Sigmoid colon (tissue), 3 donors: ENCODE data around the gene PDYN.

Experiments
- POLR2A ChIP-seq, 2 donors: fragments of 450-650 bp; IDR thresholded peaks; one replicate each; pipeline ENCODE4 v1.6.1; 2016; ENCODE audit warnings: antibody characterized with exemption in 2 of 2, mild to moderate bottlenecking in 2 of 2, moderate library complexity in 2 of 2
- TF ChIP-seq, protein P1 (sequence below), 4 experiments: fragments of 450-650 bp in 3 of 4; fragments of 200-600 bp in 1 of 4; IDR thresholded peaks; one replicate each; pipeline ENCODE4 v1.5.1; 2016 to 2019; ENCODE audit warnings: antibody characterized with exemption in 4 of 4, mild to moderate bottlenecking in 3 of 4, moderate library complexity in 2 of 4

DNA sequence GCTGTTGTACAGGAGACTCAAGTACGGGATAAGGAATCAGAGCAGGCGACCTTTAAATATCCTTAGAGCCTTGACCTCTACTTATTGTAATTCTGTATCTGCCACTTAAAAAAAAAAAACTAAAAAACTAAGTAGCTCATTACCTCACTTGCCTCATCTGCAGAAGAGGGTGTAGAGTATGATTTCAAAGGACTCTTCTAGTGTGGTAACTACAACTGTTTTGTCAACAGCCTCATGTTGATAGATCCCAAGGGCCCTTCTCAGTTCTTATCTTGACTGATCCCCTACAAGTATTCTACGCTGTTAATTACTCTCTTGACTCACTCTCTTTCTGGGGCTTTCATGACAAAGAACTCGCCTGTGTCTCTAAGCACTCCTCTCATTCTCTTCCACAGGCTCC, 16.7 kb upstream of the PDYN start:
- TF ChIP-seq, protein P1, sequence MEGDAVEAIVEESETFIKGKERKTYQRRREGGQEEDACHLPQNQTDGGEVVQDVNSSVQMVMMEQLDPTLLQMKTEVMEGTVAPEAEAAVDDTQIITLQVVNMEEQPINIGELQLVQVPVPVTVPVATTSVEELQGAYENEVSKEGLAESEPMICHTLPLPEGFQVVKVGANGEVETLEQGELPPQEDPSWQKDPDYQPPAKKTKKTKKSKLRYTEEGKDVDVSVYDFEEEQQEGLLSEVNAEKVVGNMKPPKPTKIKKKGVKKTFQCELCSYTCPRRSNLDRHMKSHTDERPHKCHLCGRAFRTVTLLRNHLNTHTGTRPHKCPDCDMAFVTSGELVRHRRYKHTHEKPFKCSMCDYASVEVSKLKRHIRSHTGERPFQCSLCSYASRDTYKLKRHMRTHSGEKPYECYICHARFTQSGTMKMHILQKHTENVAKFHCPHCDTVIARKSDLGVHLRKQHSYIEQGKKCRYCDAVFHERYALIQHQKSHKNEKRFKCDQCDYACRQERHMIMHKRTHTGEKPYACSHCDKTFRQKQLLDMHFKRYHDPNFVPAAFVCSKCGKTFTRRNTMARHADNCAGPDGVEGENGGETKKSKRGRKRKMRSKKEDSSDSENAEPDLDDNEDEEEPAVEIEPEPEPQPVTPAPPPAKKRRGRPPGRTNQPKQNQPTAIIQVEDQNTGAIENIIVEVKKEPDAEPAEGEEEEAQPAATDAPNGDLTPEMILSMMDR (IDR thresholded peaks at IDR 0.05): no peak
- TF ChIP-seq POLR2A (IDR thresholded peaks at IDR 0.05): no peak
